Heart right ventricle (tissue), 16 donors: ENCODE results near the gene ATP11A. TPM values are rescaled to one million over a fixed set of nuclear protein-coding genes. Genes with fewer than 3 reads are reported as not detected.
A peak's percentile ranks its signal among the peaks of the same experiment; 100 is the strongest.

Source experiments
- ATAC-seq, 8 donors: fragments of 200-7000 bp; cut with Tn5 transposase; one replicate each; pipeline ENCODE4 v1.9.1; 2020; ENCODE audit warnings: mild to moderate bottlenecking in 8 of 8, moderate library complexity in 8 of 8, moderate number of reproducible peaks in 1 of 8
- DNase-seq, 2 donors: peaks; one replicate each; pipeline ENCODE4 v3.0.0-alpha.2; 2020
- H3K27ac ChIP-seq, 10 donors: fragments of 200-600 bp; sonication (generic) in 2 of 10; one replicate each; pipeline versions ENCODE4 v1.5.0 to v1.8.0; 2020 to 2022; ENCODE audit warnings: mild to moderate bottlenecking in 3 of 10
- H3K27me3 ChIP-seq, 7 donors: fragments of 200-600 bp; one replicate each; pipeline ENCODE4 v1.8.0; 2021 to 2022; ENCODE audit warnings: mild to moderate bottlenecking in 2 of 7
- H3K36me3 ChIP-seq, 9 donors: fragments of 200-600 bp; sonication (generic) in 1 of 9; one replicate each; pipeline versions ENCODE4 v1.5.0 to v1.8.0; 2020 to 2022; ENCODE audit warnings: mild to moderate bottlenecking in 2 of 9
- H3K4me1 ChIP-seq, 9 donors: fragments of 200-600 bp; sonication (generic) in 1 of 9; one replicate each; pipeline versions ENCODE4 v1.5.0 to v1.8.0; 2020 to 2022; ENCODE audit warnings: mild to moderate bottlenecking in 4 of 9
- H3K4me3 ChIP-seq, 10 donors: fragments of 200-600 bp; sonication (generic) in 2 of 10; one replicate each; pipeline versions ENCODE4 v1.5.0 to v1.8.0; 2020 to 2022; ENCODE audit warnings: mild to moderate bottlenecking in 7 of 10, moderate library complexity in 2 of 10
- H3K9me3 ChIP-seq, 11 donors: fragments of 200-600 bp in 10 of 11; sonication (generic) in 2 of 11; one replicate each; pipeline versions ENCODE4 v1.5.0 to v1.8.0; 2013 to 2022; ENCODE audit warnings: mild to moderate bottlenecking in 2 of 11, control low read depth in 1 of 11, moderate library complexity in 1 of 11
- WGBS, 2 donors: extraction: QIAGEN DNeasy Blood & Tissue Kit; methylation state at CpG; one replicate each; pipeline ENCODE4 v1.1.7; 2013; ENCODE audit warnings: inconsistent platforms in 1 of 2; 5-methylcytosine and 5-hydroxymethylcytosine counted together
- intact Hi-C, 10 donors: fragments of 100-400 bp; cut with DNase I; formaldehyde crosslinking; loops; one replicate each; pipeline versions ENCODE4 v1.11.1 to v1.14.2; 2022
- polyA plus RNA-seq, 2 donors: library from polyadenylated mRNA; stranded (reverse); fragments of 200-250 nt; gene quantifications; one replicate each; pipeline ENCODE4 v1.2.3, GENCODE V29; 2013
- total RNA-seq, 10 donors: library from RNA; stranded (reverse); fragmentation: NEBNext Ultra II Directional in 3 of 10; extraction: Animal tissue kit (Norgen Biotek cat#: 25700) in 3 of 10; gene quantifications; one replicate each; pipeline versions ENCODE4 v1.2.1 to v1.2.4, GENCODE V29; 2021 to 2023
- TF ChIP-seq, protein P1 (sequence below), 9 donors: fragments of 200-600 bp; sonication (generic) in 2 of 9; IDR thresholded peaks; one replicate each; pipeline versions ENCODE4 v1.5.0 to v1.8.0; 2021 to 2022; ENCODE audit warnings: antibody characterized with exemption in 9 of 9, mild to moderate bottlenecking in 5 of 9, moderate library complexity in 1 of 9
- donor health status: Arrhythmogenic right ventricular cardiomyopathy.
- donor health status: ischemic (EF 13 %, LVEDD 7.1; RV severe dilation, severe dysfunction).
- donor health status: healthy with polysubstance abuse.
- donor health status: DM: no; HTN: yes; CAD: no.
- donor health status: DM: no; HTN: no; CAD: no.
- donor health status: ischemic (EF 25% LVEDD 6.9; RV normal size, moderate dysfunction).
- donor health status: ischemic (EF 25% LVEDD 5.7; RV mildly dilated, moderate dysfunction).
- donor health status: healthy.
- donor health status: DM: yes; HTN: yes; CAD: no.
- donor health status: Ischemic cardiomyopathy.
- donor health status: ischemic (EF 35%, LVEDD 5.7; RV mildly dilated, moderate dysfunction).
- donor health status: nonischemic (EF 11% LVEDD 7.7; RV severe dilation, severe dysfunction).
- donor health status: DM: yes; HTN: yes; CAD: no.
- donor health status: PGD.
- donor health status: ischemic (EF 29% LVEDD 5.4; RV normal size, mild dysfunction).
- donor health status: nonischemic (EF 23%, LVEDD 6.1; RV moderate dilation, normal function).

Gene ATP11A
- total and polyA plus RNA-seq, 12 donors, result 20.0 to 164 (median 107) TPM

DNA sequence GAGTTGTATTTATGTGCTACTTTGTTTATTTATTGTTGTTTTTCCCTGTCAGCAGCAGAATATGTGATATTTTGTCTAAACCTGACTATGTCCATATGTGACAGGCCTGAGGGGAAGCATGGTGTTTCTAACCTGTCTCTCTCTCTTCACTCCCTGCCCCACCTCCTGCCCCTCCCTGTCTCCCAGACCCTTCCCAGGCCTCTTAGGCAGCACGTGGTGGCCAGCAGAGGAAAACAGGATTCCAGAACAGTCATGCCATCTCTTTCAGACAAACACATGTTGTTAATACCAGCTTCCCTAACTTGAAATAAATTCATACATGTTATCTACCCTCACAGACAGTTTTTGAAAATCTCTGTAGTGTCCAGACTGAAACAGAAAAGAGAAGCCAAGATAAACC is 31.0 kb upstream of the ATP11A start:
- intact Hi-C loops, result no loop called here
- Histone ChIP-seq H3K27ac (peak overlapping the region in 1 of 10 donors; percentile 47), H3K27me3 (no peaks in the 10 kb centered on the region), H3K9me3 (no peaks in the 10 kb centered on the region), H3K4me3 (no peak overlapping the region), H3K4me1 (no peaks in the 10 kb centered on the region), H3K36me3 (no peaks in the 10 kb centered on the region)
- TF ChIP-seq, protein P1, sequence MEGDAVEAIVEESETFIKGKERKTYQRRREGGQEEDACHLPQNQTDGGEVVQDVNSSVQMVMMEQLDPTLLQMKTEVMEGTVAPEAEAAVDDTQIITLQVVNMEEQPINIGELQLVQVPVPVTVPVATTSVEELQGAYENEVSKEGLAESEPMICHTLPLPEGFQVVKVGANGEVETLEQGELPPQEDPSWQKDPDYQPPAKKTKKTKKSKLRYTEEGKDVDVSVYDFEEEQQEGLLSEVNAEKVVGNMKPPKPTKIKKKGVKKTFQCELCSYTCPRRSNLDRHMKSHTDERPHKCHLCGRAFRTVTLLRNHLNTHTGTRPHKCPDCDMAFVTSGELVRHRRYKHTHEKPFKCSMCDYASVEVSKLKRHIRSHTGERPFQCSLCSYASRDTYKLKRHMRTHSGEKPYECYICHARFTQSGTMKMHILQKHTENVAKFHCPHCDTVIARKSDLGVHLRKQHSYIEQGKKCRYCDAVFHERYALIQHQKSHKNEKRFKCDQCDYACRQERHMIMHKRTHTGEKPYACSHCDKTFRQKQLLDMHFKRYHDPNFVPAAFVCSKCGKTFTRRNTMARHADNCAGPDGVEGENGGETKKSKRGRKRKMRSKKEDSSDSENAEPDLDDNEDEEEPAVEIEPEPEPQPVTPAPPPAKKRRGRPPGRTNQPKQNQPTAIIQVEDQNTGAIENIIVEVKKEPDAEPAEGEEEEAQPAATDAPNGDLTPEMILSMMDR (IDR thresholded peaks at IDR 0.05), result no peak
- 33 to 49% methylated on average over 1 of the region's 1 CpG for WGBS, 2 donors
- ATAC-seq (no peak), DNase-seq (no peak)

DNA sequence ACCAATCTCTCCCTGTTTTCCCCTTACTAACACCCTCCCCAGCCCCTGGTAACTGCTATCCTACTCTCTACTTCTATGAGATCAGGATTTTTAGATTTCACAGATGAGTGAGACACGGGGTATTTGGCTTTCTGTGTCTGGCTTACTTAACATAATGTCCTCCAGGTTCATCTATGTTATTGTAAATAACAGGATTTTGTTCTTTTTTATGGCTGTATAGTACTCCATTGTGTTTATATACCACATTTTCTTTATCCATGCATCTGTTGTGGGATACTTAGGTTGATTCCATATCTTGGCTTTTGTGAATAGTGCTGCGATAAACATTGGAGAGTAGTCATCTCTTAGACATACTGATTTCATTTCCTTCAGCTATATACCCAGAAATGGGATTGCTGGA is 28.5 kb upstream of the ATP11A start:
- no peaks in the 10 kb centered on the region for H3K27me3 ChIP-seq
- no peaks in the 10 kb centered on the region for H3K9me3 ChIP-seq
- no peak overlapping the region for H3K4me3 ChIP-seq
- ATAC-seq (no peak), DNase-seq (no peak)
- no peaks in the 10 kb centered on the region for H3K36me3 ChIP-seq
- intact Hi-C loops, result no loop called here
- 86 to 94% methylated on average over 2 of the region's 2 CpGs for WGBS, 2 donors
- no peaks in the 10 kb centered on the region for H3K4me1 ChIP-seq
- TF ChIP-seq, protein P1 (IDR thresholded peaks at IDR 0.05), result no peak
- no peak overlapping the region for H3K27ac ChIP-seq

DNA sequence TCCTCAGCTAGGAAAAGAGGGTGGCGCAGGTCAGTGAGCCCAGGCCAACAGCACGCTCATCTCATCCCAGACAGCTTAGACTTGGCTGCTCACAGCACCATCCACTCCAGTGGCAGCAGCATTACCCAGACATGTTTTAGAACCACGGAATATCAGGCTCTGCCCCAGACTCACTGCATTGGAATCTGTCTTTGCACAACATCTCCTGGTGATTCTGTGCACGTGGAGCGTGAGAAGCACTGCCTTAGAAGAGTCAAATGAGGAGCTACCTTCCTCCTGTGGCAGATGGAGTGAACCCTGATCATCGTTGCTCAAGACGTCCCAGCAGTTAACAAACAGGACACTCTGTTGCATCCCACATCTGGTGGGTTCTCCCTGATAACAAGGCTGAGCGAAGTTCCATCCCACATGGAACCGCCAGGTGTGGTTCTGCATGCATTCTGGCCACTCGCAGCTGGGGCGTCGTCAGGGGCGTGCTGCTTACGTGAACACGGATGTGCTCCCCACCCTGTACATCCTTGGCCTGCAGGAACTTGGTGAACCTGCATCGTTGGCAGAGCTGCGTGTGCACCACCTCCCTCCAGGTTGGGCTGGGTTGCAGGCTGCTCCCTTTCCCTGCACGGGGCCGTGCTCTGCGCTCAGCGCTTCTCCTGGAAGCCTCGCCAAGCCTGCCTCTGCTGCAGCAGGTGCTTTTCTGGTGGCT is 25.2 kb upstream of the ATP11A start:
- 82 to 84% methylated on average over 22 of the region's 22 CpGs for WGBS, 2 donors

DNA sequence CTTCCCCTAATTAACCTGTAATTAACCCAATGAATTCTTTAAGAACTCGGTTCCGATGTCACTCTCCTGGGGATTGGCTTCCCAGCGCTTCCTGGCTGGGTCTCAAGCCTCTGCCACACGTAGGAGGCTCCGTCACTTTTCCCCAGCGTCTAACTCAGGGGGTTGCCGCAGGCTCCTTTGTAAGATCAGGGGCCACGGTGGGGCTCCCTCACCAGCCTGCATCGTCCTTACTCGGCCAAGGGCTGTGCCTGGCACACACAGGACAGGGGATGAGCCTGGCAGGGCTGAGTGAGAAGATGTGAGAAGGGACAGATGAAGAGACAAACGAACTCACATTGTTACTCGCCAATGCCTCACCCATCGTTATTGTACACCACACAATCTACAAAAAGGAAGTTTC is 20.9 kb upstream of the ATP11A start:
- no peak overlapping the region for H3K4me3 ChIP-seq
- DNase-seq (no peak), ATAC-seq (no peak)
- no peak overlapping the region for H3K27ac ChIP-seq
- no peaks in the 10 kb centered on the region for H3K9me3 ChIP-seq
- no peaks in the 10 kb centered on the region for H3K4me1 ChIP-seq
- intact Hi-C loops, result no loop called here
- 62 to 71% methylated on average over 13 of the region's 13 CpGs for WGBS, 2 donors
- no peaks in the 10 kb centered on the region for H3K36me3 ChIP-seq
- H3K27me3 ChIP-seq, result peaks cover 0 to 5% (median 0%) of the 10 kb centered on the region in 7 donors
- TF ChIP-seq, protein P1 (IDR thresholded peaks at IDR 0.05), result no peak

More for the DNA sequence above, 25.2 kb upstream of the ATP11A start:
- TF ChIP-seq, protein P1 (IDR thresholded peaks at IDR 0.05), result no peak
- no peak overlapping the region for H3K27ac ChIP-seq
- no peaks in the 10 kb centered on the region for H3K9me3 ChIP-seq
- ATAC-seq (no peak), DNase-seq (no peak)
- H3K36me3 ChIP-seq, result no peaks in the 10 kb centered on the region
- no peaks in the 10 kb centered on the region for H3K4me1 ChIP-seq
- H3K27me3 ChIP-seq, result no peaks in the 10 kb centered on the region
- H3K4me3 ChIP-seq, result no peak overlapping the region
- intact Hi-C loops, result no loop called here
